WTC11 (cell line): Measurements from ENCODE around the gene DMWD. TPM values are rescaled to one million over a fixed set of nuclear protein-coding genes. Genes with fewer than 3 reads are reported as not detected.

Source experiments
- ATAC-seq: fragments of 200-7000 bp; cut with Tn5 transposase; 2 replicates; pipeline ENCODE4 v1.10.0; 2021; ENCODE audit warnings: mild to moderate bottlenecking, moderate library complexity
- CTCF ChIA-PET: fragments of 300-600 bp; sonication (Branson Sonifier 250); formaldehyde crosslinking; loops from one replicate; lab custom pipeline; 2021; ENCODE audit warnings: antibody characterized with exemption; lab: Charles Lee
- POLR2A ChIA-PET: fragments of 350-600 bp; sonication (Branson Sonifier 250); formaldehyde crosslinking; loops from one replicate; lab custom pipeline; 2021; ENCODE audit warnings: antibody characterized with exemption; lab: Charles Lee
- DNase-seq: peaks from one replicate; pipeline ENCODE4 v3.0.0; 2021; ENCODE audit warnings: low spot score
- H3K27ac Mint-ChIP-seq: 2 replicates; pipeline ENCODE4 v1.8.0; 2021; ENCODE audit warnings: mixed read lengths
- H3K27me3 Mint-ChIP-seq: 2 replicates; pipeline ENCODE4 v1.8.0; 2021; ENCODE audit warnings: low read depth, mild to moderate bottlenecking, moderate library complexity, mixed read lengths
- H3K36me3 Mint-ChIP-seq: 2 replicates; pipeline ENCODE4 v1.8.0; 2021; ENCODE audit warnings: mixed read lengths
- H3K4me1 Mint-ChIP-seq: 2 replicates; pipeline ENCODE4 v1.8.0; 2022; ENCODE audit warnings: mixed read lengths
- H3K4me3 Mint-ChIP-seq: 2 replicates; pipeline ENCODE4 v1.8.0; 2021; ENCODE audit warnings: mild to moderate bottlenecking, moderate library complexity, mixed read lengths
- H3K9me3 Mint-ChIP-seq: 2 replicates; pipeline ENCODE4 v1.8.0; 2021; ENCODE audit warnings: mixed read lengths
- ATF1 ChIP-seq: sonication (generic); formaldehyde crosslinking; IDR thresholded peaks from 2 replicates; pipeline ENCODE4 v1.8.1; 2023; ENCODE audit warnings: mild to moderate bottlenecking, moderate library complexity, missing genetic modification reagents
- ESRRA ChIP-seq: sonication (generic); formaldehyde crosslinking; IDR thresholded peaks from 2 replicates; pipeline ENCODE4 v1.8.1; 2022; ENCODE audit warnings: mild to moderate bottlenecking, missing genetic modification reagents, borderline replicate concordance
- FOXJ3 ChIP-seq: sonication (generic); formaldehyde crosslinking; IDR thresholded peaks from 2 replicates; pipeline ENCODE4 v1.9.0; 2021; ENCODE audit warnings: missing genetic modification reagents, mild to moderate bottlenecking, borderline replicate concordance
- FOXP4 ChIP-seq: sonication (generic); formaldehyde crosslinking; IDR thresholded peaks from 2 replicates; pipeline ENCODE4 v1.8.0; 2022; ENCODE audit warnings: mild to moderate bottlenecking, missing genetic modification reagents
- JUN ChIP-seq: sonication (generic); formaldehyde crosslinking; IDR thresholded peaks from 2 replicates; pipeline ENCODE4 v1.8.0; 2023; ENCODE audit warnings: mild to moderate bottlenecking, missing genetic modification reagents
- NFE2L1 ChIP-seq: sonication (generic); formaldehyde crosslinking; IDR thresholded peaks from 2 replicates; pipeline ENCODE4 v1.8.1; 2023; ENCODE audit warnings: missing genetic modification reagents
- NR2C2 ChIP-seq: sonication (generic); formaldehyde crosslinking; IDR thresholded peaks from 2 replicates; pipeline ENCODE4 v1.8.0; 2022; ENCODE audit warnings: mild to moderate bottlenecking, missing genetic modification reagents
- NR3C1 ChIP-seq: sonication (generic); formaldehyde crosslinking; conservative IDR thresholded peaks from 2 replicates; pipeline ENCODE4 v1.8.1; 2023; ENCODE audit warnings: low read depth, mild to moderate bottlenecking, missing genetic modification reagents
- OVOL2 ChIP-seq: fragments of 250-450 bp; sonication (Bioruptor Pico); IDR thresholded peaks from 2 replicates; pipeline ENCODE4 v1.9.0; 2021; ENCODE audit warnings: mild to moderate bottlenecking, borderline replicate concordance
- PRDM15 ChIP-seq: sonication (generic); formaldehyde crosslinking; IDR thresholded peaks from 2 replicates; pipeline ENCODE4 v1.8.0; 2022; ENCODE audit warnings: missing genetic modification reagents
- RELA ChIP-seq: sonication (generic); formaldehyde crosslinking; IDR thresholded peaks from 2 replicates; pipeline ENCODE4 v1.8.1; 2022; ENCODE audit warnings: missing genetic modification reagents, mild to moderate bottlenecking, borderline replicate concordance
- RORB ChIP-seq: fragments of 250-450 bp; sonication (Bioruptor Pico); IDR thresholded peaks from 2 replicates; pipeline ENCODE4 v1.9.0; 2021; ENCODE audit warnings: mild to moderate bottlenecking
- SMAD3 ChIP-seq: sonication (generic); formaldehyde crosslinking; IDR thresholded peaks from 2 replicates; pipeline ENCODE4 v1.8.0; 2022; ENCODE audit warnings: missing genetic modification reagents, mild to moderate bottlenecking, borderline replicate concordance
- STAT6 ChIP-seq: sonication (generic); formaldehyde crosslinking; conservative IDR thresholded peaks from 2 replicates; pipeline ENCODE4 v1.8.1; 2023; ENCODE audit warnings: mild to moderate bottlenecking, low read depth, missing genetic modification reagents, moderate library complexity
- TEAD4 ChIP-seq: sonication (generic); formaldehyde crosslinking; IDR thresholded peaks from 2 replicates; pipeline ENCODE4 v1.8.0; 2022; ENCODE audit warnings: mild to moderate bottlenecking, missing genetic modification reagents
- TP53 ChIP-seq: sonication (generic); formaldehyde crosslinking; IDR thresholded peaks from 2 replicates; pipeline ENCODE4 v1.8.1; 2023; ENCODE audit warnings: mild to moderate bottlenecking, missing genetic modification reagents
- ZMAT4 ChIP-seq: fragments of 250-450 bp; sonication (Bioruptor Pico); IDR thresholded peaks from 2 replicates; pipeline ENCODE4 v1.9.0; 2021; ENCODE audit warnings: mild to moderate bottlenecking
- ZNF121 ChIP-seq: sonication (generic); formaldehyde crosslinking; IDR thresholded peaks from 2 replicates; pipeline ENCODE4 v1.8.0; 2023; ENCODE audit warnings: missing genetic modification reagents
- ZNF138 ChIP-seq: sonication (generic); formaldehyde crosslinking; conservative IDR thresholded peaks from 2 replicates; pipeline ENCODE4 v1.8.1; 2022; ENCODE audit warnings: mild to moderate bottlenecking, moderate library complexity, missing genetic modification reagents
- ZSCAN18 ChIP-seq: fragments of 250-450 bp; sonication (Bioruptor Pico); IDR thresholded peaks from 2 replicates; pipeline ENCODE4 v2.1.2; 2022; ENCODE audit warnings: mild to moderate bottlenecking, moderate library complexity
- total RNA-seq: library from RNA; stranded (reverse); gene quantifications from 3 replicates; pipeline ENCODE4 v1.2.3, GENCODE V29; 2021
- TF ChIP-seq, protein P1 (sequence below): fragments of 250-450 bp; sonication (Bioruptor Pico); conservative IDR thresholded peaks from 2 replicates; pipeline ENCODE4 v1.9.0; 2021; ENCODE audit warnings: mild to moderate bottlenecking
- TF ChIP-seq, protein P2 (sequence below): fragments of 200-600 bp; IDR thresholded peaks from 2 replicates; pipeline ENCODE4 v1.8.0; 2022; ENCODE audit warnings: antibody characterized with exemption

The DMWD gene
- total RNA-seq, 1 experiment from 2014 or later: 60.7 TPM

DNA sequence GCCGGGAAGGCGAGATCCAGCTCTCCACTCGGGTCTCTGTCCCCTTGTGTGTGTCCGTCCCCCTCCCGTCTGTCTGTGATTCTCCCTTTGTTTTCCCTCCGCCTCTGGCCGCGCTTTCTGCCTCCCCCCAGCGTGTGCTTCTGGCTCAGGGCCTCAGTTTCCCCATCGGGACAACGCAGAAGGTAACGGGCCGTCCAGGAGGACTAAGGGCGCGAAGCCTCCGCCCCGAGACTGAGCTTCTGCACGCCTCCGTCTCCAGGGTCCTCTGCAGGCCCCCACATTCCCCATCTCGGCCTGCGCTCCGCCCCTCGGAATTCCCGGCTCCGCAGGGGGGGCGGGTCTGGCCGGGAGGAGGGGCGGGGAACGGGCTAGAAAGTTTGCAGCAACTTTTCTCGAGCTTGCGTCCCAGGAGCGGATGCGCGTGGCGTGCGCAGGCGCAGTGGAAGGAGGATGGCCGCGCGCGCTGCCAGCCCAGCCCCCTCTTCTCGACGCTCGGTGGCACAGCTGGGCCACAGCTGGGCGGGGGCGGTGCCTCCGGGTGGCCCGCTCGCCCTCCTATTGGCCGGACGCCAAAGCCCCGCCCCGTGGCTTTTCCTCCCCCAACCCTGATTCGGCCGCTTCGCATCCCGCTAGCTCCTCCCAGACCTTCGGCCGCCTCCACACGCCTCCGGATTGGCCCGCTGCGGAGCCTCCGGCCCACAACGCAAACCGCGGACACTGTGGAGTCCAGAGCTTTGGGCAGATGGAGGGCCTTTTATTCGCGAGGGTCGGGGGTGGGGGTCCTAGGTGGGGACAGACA, 23.5 kb downstream of the DMWD start, which contains the start of gene SIX5 (continued):
- TF ChIP-seq ZMAT4 (peak; percentile 76), OVOL2 (CRISPR knock-in tag) (no peak), FOXJ3 (CRISPR knock-in tag) (no peak), SMAD3 (CRISPR knock-in tag) (peak; percentile 26; the same call in 1 of the 2 replicates), TP53 (peak; percentile 70), FOXP4 (CRISPR knock-in tag) (peak; percentile 68), RORB (CRISPR knock-in tag) (no peak), JUN (CRISPR knock-in tag) (no peak; the same call in 1 of the 2 replicates), NFE2L1 (no peak), TEAD4 (CRISPR knock-in tag) (peak; percentile 92)
- TF ChIP-seq, protein P1, sequence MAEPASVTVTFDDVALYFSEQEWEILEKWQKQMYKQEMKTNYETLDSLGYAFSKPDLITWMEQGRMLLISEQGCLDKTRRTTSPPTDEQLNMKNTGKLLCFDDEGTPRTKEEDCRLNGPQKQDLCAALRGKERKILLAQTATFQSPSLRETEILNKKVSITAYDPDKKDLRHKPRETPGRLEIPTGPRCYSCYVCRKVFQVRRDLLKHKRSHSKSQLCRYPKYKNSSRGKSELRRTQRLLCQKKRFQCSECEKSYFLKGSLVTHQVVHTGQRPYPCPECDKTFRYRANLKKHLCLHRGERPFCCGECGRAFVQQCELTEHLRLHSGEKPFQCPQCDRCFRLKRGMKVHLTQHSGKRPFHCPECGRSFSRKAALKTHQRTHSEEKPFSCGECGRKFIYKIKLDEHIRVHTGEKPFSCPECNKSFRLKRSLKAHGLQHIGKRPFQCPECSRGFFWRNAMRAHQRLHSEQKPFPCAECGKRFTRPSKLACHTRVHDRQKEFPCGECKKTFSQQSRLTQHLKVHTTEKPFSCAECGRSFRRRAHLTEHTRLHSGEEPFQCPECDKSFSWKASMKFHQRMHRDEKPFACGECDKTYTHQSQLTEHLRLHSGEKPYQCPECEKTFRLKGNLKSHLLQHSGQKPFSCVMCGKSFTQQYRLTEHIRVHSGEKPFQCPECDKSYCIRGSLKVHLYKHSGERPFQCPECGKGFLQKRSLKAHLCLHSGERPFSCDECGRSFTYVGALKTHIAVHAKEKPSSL (CRISPR knock-in tag): no peak; the same call in 1 of the 2 replicates

GRCh38 chr19:45768655-45768983, 24.0 kb downstream of the DMWD start:
- DNase-seq (peak; percentile 61), ATAC-seq (no peak)
- TF ChIP-seq STAT6 (CRISPR knock-in tag) (no peak), PRDM15 (no peak), NR3C1 (CRISPR knock-in tag) (no peak), NR2C2 (CRISPR knock-in tag) (no peak), ESRRA (CRISPR knock-in tag) (no peak), ZNF121 (CRISPR knock-in tag) (no peak), ATF1 (CRISPR knock-in tag) (no peak), RELA (CRISPR knock-in tag) (no peak), ZSCAN18 (no peak), ZNF138 (CRISPR knock-in tag) (no peak)
- TF ChIP-seq, protein P2, sequence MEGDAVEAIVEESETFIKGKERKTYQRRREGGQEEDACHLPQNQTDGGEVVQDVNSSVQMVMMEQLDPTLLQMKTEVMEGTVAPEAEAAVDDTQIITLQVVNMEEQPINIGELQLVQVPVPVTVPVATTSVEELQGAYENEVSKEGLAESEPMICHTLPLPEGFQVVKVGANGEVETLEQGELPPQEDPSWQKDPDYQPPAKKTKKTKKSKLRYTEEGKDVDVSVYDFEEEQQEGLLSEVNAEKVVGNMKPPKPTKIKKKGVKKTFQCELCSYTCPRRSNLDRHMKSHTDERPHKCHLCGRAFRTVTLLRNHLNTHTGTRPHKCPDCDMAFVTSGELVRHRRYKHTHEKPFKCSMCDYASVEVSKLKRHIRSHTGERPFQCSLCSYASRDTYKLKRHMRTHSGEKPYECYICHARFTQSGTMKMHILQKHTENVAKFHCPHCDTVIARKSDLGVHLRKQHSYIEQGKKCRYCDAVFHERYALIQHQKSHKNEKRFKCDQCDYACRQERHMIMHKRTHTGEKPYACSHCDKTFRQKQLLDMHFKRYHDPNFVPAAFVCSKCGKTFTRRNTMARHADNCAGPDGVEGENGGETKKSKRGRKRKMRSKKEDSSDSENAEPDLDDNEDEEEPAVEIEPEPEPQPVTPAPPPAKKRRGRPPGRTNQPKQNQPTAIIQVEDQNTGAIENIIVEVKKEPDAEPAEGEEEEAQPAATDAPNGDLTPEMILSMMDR: no peak

More at GRCh38 chr19:45768655-45768983, 24.0 kb downstream of the DMWD start:
- ChIA-PET CTCF (interaction anchor here (0.6 to 5.6 kb wide), 21 partner anchors 9 to 998 kb away, joined by 3 to 175 read pairs (median 8); partner anchors contain the start of genes DMPK, FBXO46, FOXA3 and QPCTL), POLR2A (interaction anchor here (0.6 to 4.8 kb wide), 23 partner anchors 11 to 185 kb away, joined by 3 to 115 read pairs (median 7); partner anchors contain the start of genes DMPK, DMWD, FBXO46 and QPCTL)
- H3K27me3 Mint-ChIP-seq: peaks cover 2% of the 10 kb centered on the region; the same call in 1 of the 2 replicates
- H3K36me3 Mint-ChIP-seq: no peaks in the 10 kb centered on the region
- peak overlapping the region; percentile 97 for H3K4me3 Mint-ChIP-seq
- H3K27ac Mint-ChIP-seq: peak overlapping the region; percentile 100
- H3K9me3 Mint-ChIP-seq: no peaks in the 10 kb centered on the region
- peaks cover 26% of the 10 kb centered on the region for H3K4me1 Mint-ChIP-seq
